ENCODE measurements around the gene MAGI2.

MAGI2 gene

GRCh38 chr7:78191475-78192079 lies 1261.9 kb downstream of the MAGI2 start:
- DNase-seq = no peak

GRCh38 chr7:78189762-78190161 lies 1263.7 kb downstream of the MAGI2 start:
- DNase-seq = no peak

GRCh38 chr7:78185149-78185745 lies 1268.2 kb downstream of the MAGI2 start:
- DNase-seq = no peak

- DNase-seq = no peak
Measured at GRCh38 chr7:78184299-78184698, 1269.2 kb downstream of the MAGI2 start.

GRCh38 chr7:78179827-78180477 lies 1273.5 kb downstream of the MAGI2 start:
- no peak for DNase-seq

- DNase-seq = no peak
Measured at GRCh38 chr7:78179211-78179610, 1274.3 kb downstream of the MAGI2 start.

GRCh38 chr7:78178319-78178718 lies 1275.1 kb downstream of the MAGI2 start:
- no peak for DNase-seq

- no peak for DNase-seq
Measured at GRCh38 chr7:78176171-78176570, 1277.3 kb downstream of the MAGI2 start.

- no peak for DNase-seq
Measured at GRCh38 chr7:78175330-78176100, 1278.0 kb downstream of the MAGI2 start.

- DNase-seq = no peak
Measured at GRCh38 chr7:78173666-78174065, 1279.8 kb downstream of the MAGI2 start.

GRCh38 chr7:78172933-78173591 lies 1280.4 kb downstream of the MAGI2 start:
- no peak for DNase-seq

GRCh38 chr7:78172267-78172757 lies 1281.2 kb downstream of the MAGI2 start:
- DNase-seq = no peak

- no peak for DNase-seq
Measured at GRCh38 chr7:78171398-78171797, 1282.1 kb downstream of the MAGI2 start.

- no peak for DNase-seq
Measured at GRCh38 chr7:78170815-78171214, 1282.7 kb downstream of the MAGI2 start.

- DNase-seq = no peak
Measured at GRCh38 chr7:78169992-78170391, 1283.5 kb downstream of the MAGI2 start.

GRCh38 chr7:78168865-78169264 lies 1284.6 kb downstream of the MAGI2 start:
- DNase-seq = no peak

GRCh38 chr7:78167860-78168259 lies 1285.6 kb downstream of the MAGI2 start:
- no peak for DNase-seq

- DNase-seq = no peak
Measured at GRCh38 chr7:78165854-78166253, 1287.6 kb downstream of the MAGI2 start.

GRCh38 chr7:78165454-78165853 lies 1288.0 kb downstream of the MAGI2 start:
- no peak for DNase-seq

- DNase-seq = no peak
Measured at GRCh38 chr7:78164459-78164858, 1289.0 kb downstream of the MAGI2 start.

GRCh38 chr7:78161781-78162180 lies 1291.7 kb downstream of the MAGI2 start:
- DNase-seq = no peak

- DNase-seq = no peak
Measured at GRCh38 chr7:78159545-78159944, 1293.9 kb downstream of the MAGI2 start.

GRCh38 chr7:78153285-78153684 lies 1300.2 kb downstream of the MAGI2 start:
- no peak for DNase-seq

Measured in inflammatory macrophage treated with lipopolysaccharide for 1 hour (primary cell).